SK-N-MC (cell line): Measurements from ENCODE around the gene CLDN6.

Experiments used
- EZH2 ChIP-seq: fragments of 200-600 bp; sonication (generic); IDR thresholded peaks from one replicate; pipeline ENCODE4 v1.6.1; 2017; ENCODE audit warnings: antibody characterized with exemption
- FOXP2 ChIP-seq: optimal IDR thresholded peaks from 2 replicates; pipeline ENCODE3; 2011; ENCODE audit warnings: mild to moderate bottlenecking, moderate library complexity; ENCODE audit not compliant: insufficient read depth; ENCODE audit errors: extremely low read length, control extremely low read depth
- POLR2AphosphoS5 ChIP-seq: IDR thresholded peaks from 2 replicates; pipeline ENCODE4 v1.6.1; 2012; ENCODE audit warnings: mild to moderate bottlenecking, low read depth, low read length, borderline replicate concordance

DNA sequence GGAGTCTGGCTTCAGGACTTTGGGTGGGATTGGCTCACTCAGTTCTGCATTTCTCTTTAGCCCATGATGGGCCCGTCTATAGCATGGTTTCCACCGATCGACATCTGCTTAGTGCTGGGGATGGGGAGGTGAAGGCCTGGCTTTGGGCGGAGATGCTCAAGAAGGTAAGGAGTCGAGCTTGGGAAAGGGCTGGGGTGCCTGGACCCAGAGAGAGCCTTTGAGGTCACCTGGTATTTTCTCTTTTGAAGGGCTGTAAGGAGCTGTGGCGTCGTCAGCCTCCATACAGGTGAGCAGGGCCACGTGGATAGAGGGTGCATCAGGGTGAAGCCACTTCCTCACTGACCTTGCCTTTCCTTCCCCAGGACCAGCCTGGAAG, 8.0 kb upstream of the CLDN6 start:
- TF ChIP-seq EZH2 (no peak), POLR2AphosphoS5 (no peak), FOXP2 (no peak)
